BE2C (cell line): Measurements from ENCODE around the gene SLC35G6.
A peak's percentile ranks its signal among the peaks of the same experiment; 100 is the strongest.

ENCODE experiments used
- DNase-seq: peaks from one replicate; pipeline ENCODE4 v3.0.0-alpha.2; 2020
- H3K27me3 ChIP-seq: fragments of 250-450 bp; sonication (Bioruptor Pico); 2 replicates; pipeline ENCODE4 v1.5.1; 2020; ENCODE audit warnings: mild to moderate bottlenecking
- H3K36me3 ChIP-seq: fragments of 250-450 bp; sonication (Bioruptor Pico); 2 replicates; pipeline ENCODE4 v1.5.1; 2020; ENCODE audit warnings: mild to moderate bottlenecking
- H3K4me1 ChIP-seq: fragments of 250-450 bp; sonication (Bioruptor Pico); 2 replicates; pipeline ENCODE4 v1.5.1; 2020
- H3K4me3 ChIP-seq: 2 replicates; pipeline ENCODE4 v1.5.1; 2011; ENCODE audit warnings: low read depth, low read length
- H3K9me3 ChIP-seq: fragments of 250-450 bp; sonication (Bioruptor Pico); 2 replicates; pipeline ENCODE4 v1.5.1; 2020
- TF ChIP-seq, protein P1 (sequence below): IDR thresholded peaks from 2 replicates; pipeline ENCODE4 v1.5.1; 2012; ENCODE audit warnings: mild to moderate bottlenecking, low read depth, low read length

SLC35G6 gene

DNA sequence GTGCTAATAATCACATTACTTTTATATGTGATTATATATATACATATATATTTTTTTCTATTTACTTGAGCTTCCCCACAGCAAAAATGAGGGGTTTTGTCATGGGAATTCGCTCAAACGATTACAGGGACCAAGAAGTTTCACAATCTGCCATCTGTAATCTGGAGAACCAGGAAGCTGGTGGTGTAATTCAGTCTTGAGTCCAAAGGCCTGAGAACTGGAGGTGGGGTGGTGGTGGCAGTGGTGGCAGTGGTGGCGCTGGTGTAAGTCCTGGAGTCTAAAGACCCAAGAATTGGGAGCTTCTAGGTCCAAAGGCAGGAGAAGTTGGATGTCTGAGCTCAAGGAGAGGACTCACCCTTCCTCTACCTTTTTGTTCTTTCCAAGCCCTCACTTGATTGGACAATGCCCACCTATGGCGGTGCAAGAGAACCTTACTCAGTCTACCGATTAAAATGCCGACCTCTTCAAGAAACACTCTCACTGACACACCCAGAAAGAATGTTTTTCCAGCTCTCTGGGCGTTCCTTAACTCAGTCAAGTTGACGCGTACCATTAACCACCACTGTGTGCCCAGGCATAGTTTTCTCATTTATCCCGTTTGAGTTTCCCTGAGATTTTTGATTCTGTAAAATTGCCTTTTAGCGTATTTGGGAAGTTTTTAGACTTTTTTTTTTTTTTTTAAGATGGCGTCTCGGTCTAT lies 34.8 kb downstream of the SLC35G6 start:
- H3K27me3 ChIP-seq, result no peaks in the 10 kb centered on the region
- no peaks in the 10 kb centered on the region for H3K4me1 ChIP-seq
- no peak for DNase-seq
- H3K4me3 ChIP-seq, result no peak overlapping the region
- H3K36me3 ChIP-seq, result peaks cover 2% of the 10 kb centered on the region
- TF ChIP-seq, protein P1, sequence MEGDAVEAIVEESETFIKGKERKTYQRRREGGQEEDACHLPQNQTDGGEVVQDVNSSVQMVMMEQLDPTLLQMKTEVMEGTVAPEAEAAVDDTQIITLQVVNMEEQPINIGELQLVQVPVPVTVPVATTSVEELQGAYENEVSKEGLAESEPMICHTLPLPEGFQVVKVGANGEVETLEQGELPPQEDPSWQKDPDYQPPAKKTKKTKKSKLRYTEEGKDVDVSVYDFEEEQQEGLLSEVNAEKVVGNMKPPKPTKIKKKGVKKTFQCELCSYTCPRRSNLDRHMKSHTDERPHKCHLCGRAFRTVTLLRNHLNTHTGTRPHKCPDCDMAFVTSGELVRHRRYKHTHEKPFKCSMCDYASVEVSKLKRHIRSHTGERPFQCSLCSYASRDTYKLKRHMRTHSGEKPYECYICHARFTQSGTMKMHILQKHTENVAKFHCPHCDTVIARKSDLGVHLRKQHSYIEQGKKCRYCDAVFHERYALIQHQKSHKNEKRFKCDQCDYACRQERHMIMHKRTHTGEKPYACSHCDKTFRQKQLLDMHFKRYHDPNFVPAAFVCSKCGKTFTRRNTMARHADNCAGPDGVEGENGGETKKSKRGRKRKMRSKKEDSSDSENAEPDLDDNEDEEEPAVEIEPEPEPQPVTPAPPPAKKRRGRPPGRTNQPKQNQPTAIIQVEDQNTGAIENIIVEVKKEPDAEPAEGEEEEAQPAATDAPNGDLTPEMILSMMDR, result no peak
- no peaks in the 10 kb centered on the region for H3K9me3 ChIP-seq

DNA sequence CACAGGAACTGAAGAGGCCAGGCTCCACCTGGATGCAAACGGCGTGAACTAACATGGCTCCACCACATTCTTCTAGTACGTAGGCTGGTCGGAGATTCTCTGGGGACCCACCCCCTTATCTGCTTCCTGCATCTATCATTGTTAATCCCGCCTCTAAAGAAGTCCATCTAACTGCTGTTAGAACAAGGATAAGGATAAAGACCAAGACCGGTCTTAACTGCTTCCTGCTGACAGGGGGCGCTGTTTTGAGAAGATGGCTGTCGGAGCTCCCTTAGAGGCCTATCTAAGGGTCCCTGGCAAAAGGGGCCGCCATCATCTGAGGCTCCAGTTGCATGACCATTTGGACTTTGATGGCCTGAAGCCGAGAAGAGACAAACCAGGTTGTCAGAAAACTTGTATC lies 41.8 kb downstream of the SLC35G6 start:
- TF ChIP-seq, protein P1, result peak; percentile 22; the same call in 1 of the 2 replicates
- Histone ChIP-seq H3K9me3 (no peaks in the 10 kb centered on the region), H3K4me3 (no peak overlapping the region), H3K4me1 (no peaks in the 10 kb centered on the region), H3K36me3 (no peaks in the 10 kb centered on the region), H3K27me3 (no peaks in the 10 kb centered on the region)
- DNase-seq, result no peak

DNA sequence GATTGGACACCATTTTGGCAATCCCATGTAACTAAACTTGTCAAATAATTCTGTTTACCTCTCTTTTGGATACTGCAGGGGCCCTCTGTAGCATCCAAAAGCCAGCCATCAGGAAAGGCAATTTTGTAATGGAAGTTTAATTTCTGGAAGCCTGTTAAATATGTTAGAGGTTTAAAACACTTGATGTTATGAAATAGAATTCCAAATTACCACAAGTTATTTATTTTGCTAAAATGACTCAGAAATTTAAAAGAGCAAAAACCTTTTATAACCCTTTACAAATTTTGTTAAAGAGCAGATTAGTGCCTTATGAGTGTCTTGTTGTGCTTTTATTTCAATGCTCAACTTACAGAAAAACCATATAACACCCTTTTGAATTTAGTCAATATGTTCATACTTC lies 47.6 kb downstream of the SLC35G6 start:
- no peaks in the 10 kb centered on the region for H3K9me3 ChIP-seq
- TF ChIP-seq, protein P1, result no peak
- H3K4me3 ChIP-seq, result no peak overlapping the region
- H3K36me3 ChIP-seq, result no peaks in the 10 kb centered on the region
- H3K27me3 ChIP-seq, result no peaks in the 10 kb centered on the region
- DNase-seq, result no peak
- H3K4me1 ChIP-seq, result no peaks in the 10 kb centered on the region

DNA sequence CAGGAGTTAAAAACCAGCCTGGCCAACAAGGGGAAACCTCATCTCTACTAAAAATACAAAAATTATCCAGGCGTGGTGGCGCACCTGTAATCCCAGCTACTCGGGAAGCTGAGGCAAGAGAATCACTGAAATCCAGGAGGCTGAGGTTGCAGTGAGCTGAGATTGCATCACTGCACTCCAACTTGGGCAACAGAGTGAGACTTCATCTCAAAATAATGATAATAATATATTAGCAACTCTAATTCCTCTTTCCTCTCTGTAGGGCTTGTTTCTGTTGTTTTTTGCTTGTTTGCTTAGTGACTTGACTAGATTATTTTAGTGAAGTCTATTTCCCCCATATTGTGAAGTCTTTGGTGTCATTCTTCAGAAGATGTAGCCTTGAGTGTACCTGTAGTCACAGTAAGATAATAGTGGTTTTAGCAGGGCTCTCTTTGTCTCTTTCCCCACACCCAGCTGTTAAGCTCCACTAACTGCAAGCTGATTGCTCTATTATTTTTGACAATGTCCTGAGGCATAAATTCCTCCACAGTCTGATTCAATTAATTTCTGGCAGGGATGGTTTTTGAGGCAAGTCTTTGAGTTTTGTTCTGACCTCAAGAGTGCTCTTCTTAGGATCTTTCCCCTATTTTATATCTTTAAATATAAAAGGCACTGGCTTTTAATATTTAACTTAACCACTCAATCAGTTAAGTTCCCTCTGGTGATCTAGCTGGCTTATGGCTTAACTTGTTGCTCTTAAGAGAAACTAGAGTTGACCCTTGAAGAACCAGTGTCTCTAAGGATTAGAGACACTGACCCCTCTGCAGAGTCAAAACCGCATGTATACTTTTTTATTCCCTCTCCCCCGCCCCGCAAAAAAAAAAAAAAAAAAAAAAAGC lies 49.0 kb downstream of the SLC35G6 start:
- Histone ChIP-seq H3K36me3 (no peaks in the 10 kb centered on the region), H3K4me1 (no peaks in the 10 kb centered on the region), H3K9me3 (no peaks in the 10 kb centered on the region), H3K27me3 (no peaks in the 10 kb centered on the region), H3K4me3 (no peak overlapping the region)
- TF ChIP-seq, protein P1, result no peak
- DNase-seq, result no peak
